GM12865 (cell line): ENCODE data around the gene CDH15.

Source experiments
- DNase-seq: peaks from one replicate; pipeline ENCODE4 v3.0.0; 2010; ENCODE audit warnings: low read depth
- H3K4me3 ChIP-seq: 2 replicates; pipeline ENCODE4 v1.5.1; 2011; ENCODE audit warnings: mild to moderate bottlenecking, low read depth, low read length, control low read depth
- TF ChIP-seq, protein P1 (sequence below): IDR thresholded peaks from 2 replicates; pipeline ENCODE4 v1.5.1; 2011; ENCODE audit warnings: low read length, control low read depth, low read depth, inconsistent platforms; ENCODE audit not compliant: insufficient read depth; ENCODE audit errors: missing control alignments

Gene CDH15

DNA sequence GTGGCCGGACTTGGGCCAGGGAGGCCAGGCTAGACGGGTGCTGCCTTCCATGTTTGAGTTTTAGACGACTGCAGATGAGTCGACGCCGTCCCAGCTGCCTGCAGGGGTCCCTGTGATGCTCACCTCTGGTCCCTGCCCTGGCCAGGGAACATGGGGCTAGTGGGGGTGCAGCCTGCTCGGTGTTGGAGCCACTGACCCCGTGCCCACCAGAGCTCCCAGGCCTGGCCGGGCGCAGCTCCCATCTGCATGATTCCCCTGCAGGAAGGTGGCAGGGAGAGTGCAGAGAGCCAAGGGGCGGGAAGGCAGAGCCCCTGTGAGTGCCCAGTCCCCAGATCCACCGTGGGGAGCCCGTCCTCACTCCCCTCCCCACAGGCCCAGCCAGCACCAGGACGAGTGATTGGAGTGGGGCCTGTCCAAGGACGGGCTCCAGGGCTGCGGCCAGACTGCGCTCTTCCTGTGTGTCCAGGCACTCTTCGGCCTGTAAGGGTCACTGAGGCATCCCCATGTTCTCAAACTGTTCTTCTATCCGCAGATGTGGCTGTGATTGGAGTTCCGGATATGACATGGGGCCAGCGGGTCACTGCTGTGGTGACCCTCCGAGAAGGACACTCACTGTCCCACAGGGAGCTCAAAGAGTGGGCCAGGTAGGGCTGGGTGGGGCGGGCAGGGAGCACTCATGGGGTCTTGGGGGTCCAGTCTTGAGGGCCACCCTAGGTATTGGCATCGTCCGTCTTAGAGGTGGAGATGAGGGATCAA is 26.0 kb upstream of the CDH15 start:
- H3K4me3 ChIP-seq: no peak overlapping the region
- DNase-seq: no peak
- TF ChIP-seq, protein P1, sequence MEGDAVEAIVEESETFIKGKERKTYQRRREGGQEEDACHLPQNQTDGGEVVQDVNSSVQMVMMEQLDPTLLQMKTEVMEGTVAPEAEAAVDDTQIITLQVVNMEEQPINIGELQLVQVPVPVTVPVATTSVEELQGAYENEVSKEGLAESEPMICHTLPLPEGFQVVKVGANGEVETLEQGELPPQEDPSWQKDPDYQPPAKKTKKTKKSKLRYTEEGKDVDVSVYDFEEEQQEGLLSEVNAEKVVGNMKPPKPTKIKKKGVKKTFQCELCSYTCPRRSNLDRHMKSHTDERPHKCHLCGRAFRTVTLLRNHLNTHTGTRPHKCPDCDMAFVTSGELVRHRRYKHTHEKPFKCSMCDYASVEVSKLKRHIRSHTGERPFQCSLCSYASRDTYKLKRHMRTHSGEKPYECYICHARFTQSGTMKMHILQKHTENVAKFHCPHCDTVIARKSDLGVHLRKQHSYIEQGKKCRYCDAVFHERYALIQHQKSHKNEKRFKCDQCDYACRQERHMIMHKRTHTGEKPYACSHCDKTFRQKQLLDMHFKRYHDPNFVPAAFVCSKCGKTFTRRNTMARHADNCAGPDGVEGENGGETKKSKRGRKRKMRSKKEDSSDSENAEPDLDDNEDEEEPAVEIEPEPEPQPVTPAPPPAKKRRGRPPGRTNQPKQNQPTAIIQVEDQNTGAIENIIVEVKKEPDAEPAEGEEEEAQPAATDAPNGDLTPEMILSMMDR: no peak

DNA sequence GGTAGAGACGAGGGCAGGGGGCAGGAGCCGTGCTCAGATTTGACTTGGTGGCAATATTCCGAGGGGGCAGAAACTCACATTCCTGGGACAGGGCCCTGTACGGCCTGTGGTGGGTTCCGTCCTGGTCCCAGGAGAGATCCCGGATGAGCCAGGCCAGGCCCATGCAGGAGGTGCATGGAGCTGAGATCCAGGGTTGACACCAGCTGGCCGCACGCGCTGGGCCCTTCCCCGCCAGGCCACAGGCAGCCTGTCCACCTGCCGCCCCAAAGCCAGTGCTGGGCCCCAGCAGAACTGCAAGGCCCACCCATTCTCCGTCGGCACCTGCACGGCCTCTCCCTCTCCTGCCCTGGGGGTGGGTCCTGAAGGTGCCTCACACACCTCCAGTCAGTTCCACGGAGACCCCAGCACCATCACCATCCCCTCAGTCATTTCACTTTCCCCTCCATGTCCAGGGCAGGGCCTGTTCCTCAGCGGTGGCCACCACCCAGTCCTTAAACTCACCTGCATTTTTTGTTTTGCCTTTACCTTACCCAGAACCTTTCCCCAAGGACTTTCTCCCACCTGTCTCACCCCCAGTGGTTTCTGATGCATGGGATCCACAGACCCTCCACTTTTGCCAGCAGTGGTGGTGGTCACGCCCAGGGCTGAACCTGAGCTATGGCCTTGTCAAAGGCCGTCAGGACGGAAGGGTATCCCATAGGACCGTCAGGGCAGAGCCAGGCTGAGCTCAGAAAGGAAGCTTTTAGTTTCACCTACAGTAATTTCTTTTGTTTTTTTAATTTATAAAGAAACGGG is 25.1 kb upstream of the CDH15 start:
- DNase-seq: no peak
- TF ChIP-seq, protein P1: no peak
- H3K4me3 ChIP-seq: no peak overlapping the region

DNA sequence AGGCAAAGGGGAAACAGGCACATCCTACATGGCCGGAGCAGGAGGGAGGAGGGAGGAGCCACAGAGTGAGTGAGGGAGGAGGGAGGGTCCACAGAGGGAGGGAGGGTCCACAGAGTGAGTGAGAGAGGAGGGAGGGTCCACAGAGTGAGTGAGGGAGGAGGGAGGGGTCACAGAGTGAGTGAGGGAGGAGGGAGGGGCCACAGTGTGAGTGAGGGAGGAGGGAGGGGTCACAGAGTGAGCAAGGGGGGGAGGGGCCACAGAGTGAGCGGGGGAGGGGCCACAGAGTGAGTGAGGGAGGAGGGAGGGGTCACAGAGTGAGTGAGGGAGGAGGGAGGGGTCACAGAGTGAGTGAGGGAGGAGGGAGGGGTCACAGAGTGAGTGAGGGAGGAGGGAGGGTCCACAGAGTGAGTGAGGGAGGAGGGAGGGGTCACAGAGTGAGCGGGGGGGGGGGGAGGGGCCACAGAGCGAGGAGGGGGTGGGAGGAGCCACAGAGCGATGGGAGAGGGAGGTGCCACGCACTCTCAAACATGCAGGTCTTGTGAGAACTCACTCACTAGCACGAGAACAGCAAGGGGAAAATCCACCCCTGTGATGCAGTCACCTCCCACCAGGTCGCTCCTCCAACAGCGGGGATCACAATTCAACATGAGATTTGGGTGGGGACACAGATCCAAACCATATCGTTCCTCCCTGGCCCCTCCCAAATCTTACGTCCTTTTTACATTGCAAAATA is 24.3 kb upstream of the CDH15 start:
- H3K4me3 ChIP-seq: no peak overlapping the region
- TF ChIP-seq, protein P1: no peak
- peak; percentile 18 for DNase-seq

DNA sequence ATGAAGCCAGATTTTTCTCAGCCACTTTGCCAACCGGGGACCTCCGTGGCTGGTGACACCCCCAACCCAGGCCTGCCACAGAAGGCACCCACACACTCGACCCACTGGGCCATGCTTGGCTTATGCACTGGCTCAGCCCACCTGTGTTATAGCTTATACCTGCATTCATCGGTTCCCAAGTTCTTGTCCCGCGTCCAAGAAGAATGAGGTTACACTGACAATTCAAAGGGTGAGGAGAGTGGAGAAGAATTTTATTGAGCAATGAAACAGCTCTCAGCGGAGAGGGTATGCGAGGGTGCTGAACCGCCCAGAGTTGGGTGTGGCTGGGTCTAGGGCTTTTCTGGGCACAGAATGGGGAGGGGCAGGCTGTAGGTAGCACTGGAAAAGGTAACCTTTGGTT is 22.2 kb upstream of the CDH15 start:
- no peak for DNase-seq
- TF ChIP-seq, protein P1: no peak
- H3K4me3 ChIP-seq: no peak overlapping the region

DNA sequence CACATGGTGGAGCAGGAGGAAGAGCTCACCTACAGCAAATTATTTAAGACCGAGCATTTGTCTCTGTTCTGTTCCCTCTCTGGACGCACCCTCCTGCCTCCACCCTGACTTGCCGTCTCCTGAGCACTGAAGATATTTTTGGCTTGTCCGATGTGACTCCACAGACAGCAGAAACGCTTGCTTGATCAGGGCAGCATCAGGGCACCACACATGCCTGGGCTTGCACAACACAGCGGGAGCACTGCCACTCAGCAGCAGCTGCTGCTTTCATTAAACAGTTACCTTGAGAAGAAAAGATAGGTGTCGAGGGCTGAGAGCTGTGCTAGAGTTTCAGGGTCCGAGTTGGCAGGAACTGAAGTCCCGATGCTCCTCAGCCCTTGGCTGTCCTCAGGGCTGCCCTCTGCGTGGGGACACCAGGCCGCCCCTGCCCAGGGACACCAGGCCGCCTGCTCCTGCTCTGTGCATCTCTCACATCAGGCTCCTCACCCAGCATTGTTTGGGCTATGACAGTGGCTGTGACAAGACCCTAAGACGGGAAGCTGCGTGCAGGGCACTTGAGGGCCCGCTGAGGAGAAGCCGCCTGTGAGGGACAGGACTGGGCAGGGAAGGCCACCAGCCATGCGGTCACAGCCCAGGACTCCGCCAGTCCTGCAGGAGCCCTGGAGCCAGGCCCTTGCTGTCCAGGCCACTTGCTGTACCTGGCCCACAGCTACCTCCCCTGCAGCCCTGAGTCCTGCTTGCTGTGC is 21.3 kb upstream of the CDH15 start:
- no peak for DNase-seq
- TF ChIP-seq, protein P1: no peak
- no peak overlapping the region for H3K4me3 ChIP-seq

DNA sequence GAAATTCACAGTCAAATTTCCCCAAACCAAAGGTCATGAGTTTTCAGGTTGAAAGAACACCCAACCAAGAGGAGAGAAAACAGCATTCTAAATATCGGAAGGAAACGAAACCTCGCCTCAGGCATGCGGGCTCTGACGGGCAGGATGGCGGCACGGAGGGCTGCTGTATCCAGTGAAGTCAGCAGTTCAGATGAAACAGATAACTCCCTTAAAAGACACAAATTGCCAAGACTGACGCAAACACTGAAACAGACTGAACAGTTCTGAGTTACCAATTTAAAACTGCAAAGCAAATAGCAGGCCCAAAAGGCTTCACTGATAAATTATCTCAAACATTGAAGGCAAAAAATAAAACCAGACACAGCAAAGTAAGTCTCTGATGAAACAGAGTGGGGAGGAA is 20.6 kb upstream of the CDH15 start:
- H3K4me3 ChIP-seq: no peak overlapping the region
- no peak for DNase-seq
- TF ChIP-seq, protein P1: no peak
